ENCODE data around the gene PCBP3.

PCBP3 gene

DNA sequence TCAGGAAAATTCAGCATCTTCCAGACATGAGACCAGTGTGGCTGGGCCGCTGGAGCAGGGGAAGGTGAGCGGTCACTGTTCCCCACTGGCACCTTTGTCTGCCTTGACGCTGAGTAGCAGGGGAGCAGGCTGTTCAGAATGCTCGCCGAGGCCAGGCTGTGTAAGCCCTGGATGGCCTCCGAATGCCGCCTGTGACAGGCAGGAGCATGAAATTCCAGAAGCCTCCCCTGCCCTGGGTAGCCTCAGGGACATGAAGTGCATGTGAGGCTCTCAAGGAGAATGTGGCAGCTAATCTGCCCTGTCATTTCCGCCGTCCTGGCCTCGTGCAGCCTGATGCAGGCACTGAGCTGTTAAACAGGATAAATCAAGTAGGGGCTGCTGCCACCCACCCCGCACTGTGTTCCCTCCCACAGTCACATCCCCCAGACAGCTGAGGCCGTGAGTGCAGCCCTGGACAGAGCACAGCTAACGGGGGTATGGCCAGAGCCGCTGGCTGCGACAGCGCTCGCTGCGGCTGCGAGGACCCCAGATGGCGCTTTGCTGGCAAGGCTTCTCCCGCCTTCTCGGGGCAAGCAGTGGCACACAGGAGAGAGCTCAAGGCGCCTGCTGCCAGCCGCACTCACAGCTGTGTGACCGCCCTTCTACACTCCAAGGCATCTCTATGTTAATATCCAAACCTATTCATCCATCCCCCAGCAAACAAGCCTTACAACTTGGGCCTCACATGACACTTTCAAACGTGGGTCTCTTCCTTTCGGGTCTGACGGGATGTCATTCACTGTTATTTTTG is 233.1 kb downstream of the PCBP3 start:
- no peak for DNase-seq (ENCODE audit: low spot score)

GRCh38 chr21:45877171-45877438 is 233.6 kb downstream of the PCBP3 start:
- DNase-seq (ENCODE audit: low spot score): no peak

GRCh38 chr21:45877821-45878469 is 234.4 kb downstream of the PCBP3 start:
- no peak for DNase-seq (ENCODE audit: low spot score)

DNA sequence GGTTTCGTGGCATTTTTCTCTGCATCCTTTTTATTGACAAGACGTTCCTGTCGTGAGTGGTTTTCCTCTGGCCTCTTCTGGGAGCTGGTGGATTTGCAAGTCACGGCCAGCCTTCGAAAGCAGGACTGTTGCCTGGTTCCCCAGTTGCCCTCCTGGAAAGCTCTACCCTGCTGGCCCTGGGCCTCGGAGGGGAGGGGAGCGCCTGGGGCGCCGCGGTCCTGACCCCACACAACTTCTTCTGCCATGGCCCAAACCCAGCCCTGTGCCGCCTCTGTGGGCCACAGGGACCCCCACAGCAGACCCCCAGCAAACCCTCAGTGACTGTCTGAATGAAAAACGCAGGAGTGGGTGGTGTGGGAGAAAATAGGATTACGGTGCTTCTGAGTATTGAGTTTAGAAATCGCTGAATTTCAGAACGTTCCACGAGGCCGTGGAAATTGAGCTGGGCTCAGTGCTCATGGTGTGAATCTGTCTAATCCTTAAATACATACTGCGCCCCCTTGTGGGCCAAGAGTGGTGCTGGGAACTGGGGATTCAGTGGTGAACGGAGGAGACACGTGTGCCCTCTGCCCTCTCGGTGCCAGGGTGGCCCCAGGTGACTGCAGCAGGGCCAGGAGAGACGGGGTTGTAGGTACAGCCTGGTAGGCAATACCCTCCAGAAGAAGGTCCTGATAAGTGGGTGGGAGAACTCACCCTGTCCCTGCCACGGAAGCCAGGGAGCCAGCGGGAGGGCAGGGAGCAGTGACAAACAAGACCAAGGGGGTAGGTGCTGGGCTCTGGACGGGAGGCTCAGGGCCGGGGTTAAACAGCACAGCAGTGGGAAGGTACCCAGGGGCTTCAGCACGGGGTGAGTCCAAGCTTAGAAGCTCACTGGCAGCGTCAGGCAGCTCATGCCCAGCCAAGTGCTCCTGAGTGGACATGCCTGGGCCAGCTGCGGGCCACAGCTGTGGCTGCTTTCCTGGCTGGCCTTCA is 236.9 kb downstream of the PCBP3 start:
- peak; percentile 55 for DNase-seq (ENCODE audit: low spot score)

DNA sequence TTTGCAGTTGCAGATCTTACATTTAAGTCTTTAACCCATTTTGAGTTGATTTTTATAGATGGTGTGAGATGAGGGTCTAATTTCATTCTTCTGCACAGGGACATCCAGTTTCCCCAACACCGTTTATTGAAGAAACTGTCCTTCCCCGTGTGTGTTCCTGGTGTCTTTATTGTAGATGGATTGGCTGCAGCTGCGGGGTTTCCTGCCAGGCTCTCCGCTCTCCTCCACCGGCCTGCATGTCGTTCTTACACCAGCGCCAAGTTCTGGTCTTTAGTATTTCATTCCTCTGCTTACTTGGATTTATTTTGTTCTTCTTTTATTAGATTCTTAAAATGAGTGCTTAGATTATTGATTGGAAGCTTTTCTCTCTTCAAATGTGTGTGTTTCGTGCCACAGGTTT is 239.1 kb downstream of the PCBP3 start:
- no peak for DNase-seq (ENCODE audit: low spot score)

GRCh38 chr21:45883090-45883489 is 239.6 kb downstream of the PCBP3 start:
- DNase-seq (ENCODE audit: low spot score): no peak

- no peak for DNase-seq (ENCODE audit: low spot score)
These were observed 242.0 kb downstream of the PCBP3 start for GRCh38 chr21:45885597-45885929.

DNA sequence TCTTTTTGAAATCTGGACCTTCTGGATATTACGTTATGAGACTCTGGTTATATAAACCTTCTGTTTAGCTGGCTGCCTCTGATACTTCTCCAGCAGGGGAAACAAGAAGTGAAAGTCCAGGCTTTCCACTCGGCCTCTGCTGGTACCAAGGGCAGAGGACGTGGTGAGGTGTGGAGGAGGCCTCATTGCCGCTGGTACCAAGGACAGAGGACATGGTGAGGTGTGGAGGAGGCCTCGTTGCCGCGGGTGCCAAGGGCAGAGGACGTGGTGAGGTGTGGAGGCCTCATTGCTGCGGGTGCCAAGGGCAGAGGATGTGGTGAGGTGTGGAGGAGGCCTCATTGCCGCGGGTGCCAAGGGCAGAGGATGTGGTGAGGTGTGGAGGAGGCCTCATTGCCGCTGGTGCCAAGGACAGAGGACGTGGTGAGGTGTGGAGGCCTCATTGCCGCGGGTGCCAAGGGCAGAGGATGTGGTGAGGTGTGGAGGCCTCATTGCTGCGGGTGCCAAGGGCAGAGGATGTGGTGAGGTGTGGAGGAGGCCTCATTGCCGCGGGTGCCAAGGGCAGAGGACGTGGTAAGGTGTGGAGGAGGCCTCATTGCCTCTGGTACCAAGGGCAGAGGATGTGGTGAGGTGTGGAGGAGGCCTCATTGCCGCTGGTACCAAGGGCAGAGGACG is 242.5 kb downstream of the PCBP3 start:
- DNase-seq (ENCODE audit: low spot score): peak; percentile 54

DNA sequence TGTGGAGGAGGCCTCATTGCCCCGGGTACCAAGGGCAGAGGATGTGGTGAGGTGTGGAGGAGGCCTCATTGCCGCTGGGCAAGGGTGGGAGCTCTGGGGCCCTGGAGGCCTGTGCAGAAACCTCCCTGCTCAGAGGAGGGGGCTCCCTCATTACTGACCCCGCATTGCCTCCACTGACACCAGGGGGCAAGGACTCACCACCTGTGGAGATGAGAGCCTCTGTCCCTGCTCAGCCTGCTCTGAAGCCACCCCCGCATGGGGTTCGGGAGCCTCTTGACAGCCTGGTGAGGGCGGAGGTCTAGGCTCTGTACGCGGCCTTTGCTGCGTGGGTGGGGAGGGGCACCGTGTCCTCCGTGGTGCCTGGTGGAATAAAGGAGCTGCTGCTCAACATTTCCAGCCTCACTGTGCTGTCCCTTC is 243.1 kb downstream of the PCBP3 start:
- DNase-seq (ENCODE audit: low spot score): no peak

- no peak for DNase-seq (ENCODE audit: low spot score)
These were observed 243.6 kb downstream of the PCBP3 start for GRCh38 chr21:45887120-45887611.

GRCh38 chr21:45887788-45888187 is 244.3 kb downstream of the PCBP3 start:
- DNase-seq (ENCODE audit: low spot score): no peak

- no peak for DNase-seq (ENCODE audit: low spot score)
These were observed 245.0 kb downstream of the PCBP3 start for GRCh38 chr21:45888386-45889009.

GRCh38 chr21:45889256-45889655 is 245.7 kb downstream of the PCBP3 start:
- no peak for DNase-seq (ENCODE audit: low spot score)

GRCh38 chr21:45889961-45890360 is 246.4 kb downstream of the PCBP3 start:
- no peak for DNase-seq (ENCODE audit: low spot score)

- no peak for DNase-seq (ENCODE audit: low spot score)
These were observed 248.0 kb downstream of the PCBP3 start for GRCh38 chr21:45891388-45892155.

- DNase-seq (ENCODE audit: low spot score): no peak
These were observed 248.8 kb downstream of the PCBP3 start for GRCh38 chr21:45892156-45892915.

DNA sequence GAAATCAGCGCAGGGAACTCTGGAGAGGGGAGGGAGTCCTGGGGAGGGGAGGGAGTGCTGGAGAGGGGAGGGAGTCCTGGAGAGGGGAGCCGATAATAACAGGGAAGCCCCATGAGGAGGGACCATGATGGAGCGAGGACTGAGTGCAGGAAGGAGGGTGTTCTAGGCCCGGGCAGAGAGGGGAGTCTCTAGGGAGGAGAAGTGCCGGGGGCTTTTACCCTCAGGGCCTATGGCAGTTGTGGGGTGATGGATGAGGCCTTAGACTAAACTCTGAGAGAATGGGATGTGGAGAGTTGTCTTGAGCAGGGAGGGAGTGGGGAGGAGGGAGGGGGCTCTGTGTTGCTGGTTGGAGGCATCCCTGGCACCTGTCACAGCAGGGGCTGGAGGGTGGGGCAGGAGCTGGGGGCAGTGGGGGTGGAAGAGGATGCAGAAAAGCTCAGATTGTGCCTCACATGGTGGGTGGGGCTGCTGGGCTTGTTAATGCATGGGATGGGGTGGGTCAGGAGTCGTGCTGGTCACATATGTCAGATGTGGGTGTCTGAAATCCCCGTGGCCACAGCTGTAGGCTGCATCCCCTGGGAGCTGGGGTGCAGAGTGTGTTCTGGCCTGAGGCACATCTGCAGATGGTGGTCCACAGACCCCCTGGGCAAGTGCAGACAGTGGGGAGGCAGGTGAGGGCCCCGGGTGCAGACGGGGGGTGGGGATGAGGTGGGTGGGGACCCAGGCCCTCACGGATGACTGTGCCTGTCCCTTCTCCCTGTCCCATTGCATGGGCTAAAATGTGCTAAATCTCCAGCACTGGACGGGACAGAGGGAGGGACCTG is 249.6 kb downstream of the PCBP3 start:
- DNase-seq (ENCODE audit: low spot score): no peak

- DNase-seq (ENCODE audit: low spot score): no peak
These were observed 250.4 kb downstream of the PCBP3 start for GRCh38 chr21:45893740-45894449.

- no peak for DNase-seq (ENCODE audit: low spot score)
These were observed 250.9 kb downstream of the PCBP3 start for GRCh38 chr21:45894450-45894825.
